K562 (cell line): Measurements from ENCODE around the gene RABGAP1. TPM values are rescaled to one million over a fixed set of nuclear protein-coding genes. Genes with fewer than 3 reads are reported as not detected.

Experiments used
- ATAC-seq: fragments of 200-7000 bp; cut with Tn5 transposase; 3 replicates; pipeline ENCODE4 v1.9.1; 2020; ENCODE audit warnings: moderate library complexity
- BruUV-seq: library from RNA; stranded (reverse); fragments of 400-500 nt; replicated peaks from 2 replicates; lab custom pipeline; 2021; lab: Mats Ljungman, UMichigan
- CTCF ChIA-PET: fragments of 300-600 bp; formaldehyde crosslinking; extraction: SDS; loops from one replicate; lab custom pipeline; 2021; ENCODE audit warnings: low intra/inter-chr PET ratio; lab: Yijun Ruan, JAX
- POLR2A ChIA-PET: fragments of 300-600, 350-650 bp; sonication (Branson Sonifier 250); formaldehyde crosslinking; extraction: SDS; loops from one replicate; lab custom pipeline; 2021; ENCODE audit warnings: antibody characterized with exemption, inconsistent platforms; lab: Yijun Ruan, JAX
- DNase-seq, 4 experiments: peaks; one replicate each; pipeline versions ENCODE4 v3.0.0 to v3.0.0-alpha.2; 2011 to 2018; ENCODE audit warnings: low spot score in 3 of 4, mixed read lengths in 3 of 4; ENCODE audit errors: extremely low read depth in 1 of 4
- FAIRE-seq: peaks from 2 replicates; lab custom pipeline; 2011; peaks lifted over from hg19 to GRCh38; lab: Jason Lieb, UNC
- H2AFZ ChIP-seq: 2 replicates; pipeline ENCODE4 v1.6.0; 2011; ENCODE audit warnings: low read depth, low read length, control low read depth, inconsistent platforms
- H3K27ac ChIP-seq: fragments of 200-600 bp; 3 replicates; pipeline ENCODE4 v1.8.0; 2011; ENCODE audit warnings: low read depth, mild to moderate bottlenecking, control low read depth, inconsistent platforms, low read length, moderate library complexity, mixed read lengths; ENCODE audit errors: extremely low read depth
- H3K27me3 ChIP-seq, 2 experiments: fragments of 300-600 bp in 1 of 2; 2 replicates in 1 of 2; 3 replicates in 1 of 2; pipeline versions ENCODE4 v1.6.0 to v1.8.0; 2011; ENCODE audit warnings: inconsistent platforms in 2 of 2, low read length in 2 of 2, mild to moderate bottlenecking in 1 of 2, mixed read lengths in 1 of 2, moderate library complexity in 1 of 2; ENCODE audit not compliant: control insufficient read depth in 2 of 2, insufficient read depth in 2 of 2
- H3K36me3 ChIP-seq: fragments of 300-600 bp; 3 replicates; pipeline ENCODE4 v1.8.0; 2011; ENCODE audit warnings: mild to moderate bottlenecking, low read length, inconsistent platforms; ENCODE audit not compliant: control insufficient read depth, insufficient read depth
- H3K4me1 ChIP-seq, 2 experiments: fragments of 200-600 bp in 1 of 2; replicated peaks in 1 of 2; 2 replicates in 1 of 2; 3 replicates in 1 of 2; pipeline versions ENCODE4 v1.5.1 to v1.8.0; 2011; ENCODE audit warnings: inconsistent platforms in 2 of 2, low read length in 2 of 2, mild to moderate bottlenecking in 1 of 2, mixed read lengths in 1 of 2, moderate library complexity in 1 of 2; ENCODE audit not compliant: control insufficient read depth in 2 of 2, insufficient read depth in 2 of 2
- H3K4me2 ChIP-seq: 2 replicates; pipeline ENCODE4 v1.6.1; 2011; ENCODE audit warnings: low read length, control low read depth, inconsistent platforms, mixed read lengths; ENCODE audit not compliant: insufficient read depth
- H3K4me3 ChIP-seq: fragments of 200-600 bp; sonication (generic), shearing (Covaris generic); 2 replicates; pipeline ENCODE4 v1.5.1; 2016; ENCODE audit warnings: control low read depth, inconsistent platforms
- H3K79me2 ChIP-seq: fragments of 200-600 bp; 3 replicates; pipeline ENCODE4 v1.8.0; 2011; ENCODE audit warnings: low read length, inconsistent platforms; ENCODE audit not compliant: control insufficient read depth, insufficient read depth
- H3K9ac ChIP-seq, 2 experiments: 2 replicates each; pipeline versions ENCODE4 v1.6.0 to v1.6.1; 2011; ENCODE audit warnings: low read depth in 2 of 2, low read length in 2 of 2, control low read depth in 1 of 2, inconsistent platforms in 1 of 2, mild to moderate bottlenecking in 1 of 2, mixed read lengths in 1 of 2; ENCODE audit not compliant: insufficient read depth in 1 of 2
- H3K9me1 ChIP-seq: one replicate; pipeline ENCODE4 v1.6.0; 2011; ENCODE audit warnings: inconsistent platforms, mild to moderate bottlenecking, low read length, moderate library complexity; ENCODE audit not compliant: control insufficient read depth, insufficient read depth
- H3K9me3 ChIP-seq: replicated peaks from 2 replicates; pipeline ENCODE4 v1.5.1; 2011; ENCODE audit warnings: low read depth, low read length, inconsistent platforms; ENCODE audit not compliant: control insufficient read depth, insufficient read depth
- H4K20me1 ChIP-seq: replicated peaks from 2 replicates; pipeline ENCODE4 v1.6.1; 2011; ENCODE audit warnings: low read length, inconsistent platforms, mixed read lengths; ENCODE audit not compliant: control insufficient read depth, insufficient read depth
- BRCA1 ChIP-seq, 2 experiments: fragments of 450-650 bp in 1 of 2; sonication (generic) in 1 of 2; formaldehyde crosslinking in 1 of 2; IDR thresholded peaks; 2 replicates each; pipeline versions ENCODE4 v1.5.0 to v1.6.1; 2017 to 2020; ENCODE audit warnings: mild to moderate bottlenecking in 1 of 2, missing genetic modification reagents in 1 of 2
- GTF2F1 ChIP-seq: IDR thresholded peaks from 2 replicates; pipeline ENCODE4 v1.6.1; 2011; ENCODE audit warnings: low read depth, low read length, improper control_type of control experiment
- HMG20B ChIP-seq: fragments of 250-450 bp; sonication (Bioruptor Pico); IDR thresholded peaks from 2 replicates; pipeline ENCODE4 v1.5.0; 2021; ENCODE audit warnings: mild to moderate bottlenecking
- ID3 ChIP-seq, 2 experiments: fragments of 250-450 bp in 1 of 2; fragments of 450-650 bp in 1 of 2; sonication (Bioruptor Pico) in 1 of 2; IDR thresholded peaks; 2 replicates each; pipeline versions ENCODE4 v1.6.1 to v1.8.0; 2016 to 2021; ENCODE audit warnings: mild to moderate bottlenecking in 2 of 2, moderate library complexity in 2 of 2, missing compliant biosample characterization in 1 of 2, missing genetic modification characterization in 1 of 2
- MXD1 ChIP-seq: fragments of 250-450 bp; sonication (Bioruptor Pico); IDR thresholded peaks from 2 replicates; pipeline ENCODE4 v1.8.0; 2021; ENCODE audit warnings: borderline replicate concordance, mild to moderate bottlenecking, moderate library complexity; ENCODE audit not compliant: poor library complexity, severe bottlenecking
- NR1H2 ChIP-seq: sonication (generic); formaldehyde crosslinking; IDR thresholded peaks from 2 replicates; pipeline ENCODE4 v1.4.0; 2020; ENCODE audit warnings: mild to moderate bottlenecking, missing genetic modification reagents
- RB1 ChIP-seq: fragments of 450-650 bp; IDR thresholded peaks from 2 replicates; pipeline ENCODE4 v1.6.1; 2017; ENCODE audit warnings: low read depth, mild to moderate bottlenecking
- RBM17 ChIP-seq: fragments of 200-400 bp; formaldehyde crosslinking; IDR thresholded peaks from 2 replicates; pipeline ENCODE4 v1.6.1; 2017; ENCODE audit warnings: low read depth, mild to moderate bottlenecking, low read length, borderline replicate concordance
- SAFB ChIP-seq: fragments of 200-400 bp; formaldehyde crosslinking; IDR thresholded peaks from 2 replicates; pipeline ENCODE4 v1.6.1; 2017; ENCODE audit warnings: low read depth, low read length, borderline replicate concordance
- SUPT5H ChIP-seq: fragments of 450-650 bp; IDR thresholded peaks from 2 replicates; pipeline ENCODE4 v1.6.1; 2016
- ZNF274 ChIP-seq: IDR thresholded peaks from 2 replicates; pipeline ENCODE4 v1.6.1; 2011; ENCODE audit warnings: low read depth, mild to moderate bottlenecking, low read length, moderate library complexity, borderline replicate concordance
- ZNF699 ChIP-seq: fragments of 250-450 bp; sonication (Bioruptor Pico); IDR thresholded peaks from 2 replicates; pipeline ENCODE4 v1.8.0; 2021; ENCODE audit warnings: mild to moderate bottlenecking, moderate library complexity; ENCODE audit not compliant: insufficient replicate concordance
- WGBS: fragments of 100-300 bp; shearing (Covaris generic); methylation state at CpG from one replicate; pipeline ENCODE4 v1.1.6; 2016; ENCODE audit warnings: low coverage, mixed read lengths; ENCODE audit not compliant: insufficient coverage; ENCODE audit errors: missing lambda C conversion rate; 5-methylcytosine and 5-hydroxymethylcytosine counted together
- in situ Hi-C: fragments of 300-500 bp; cut with MboI; formaldehyde crosslinking; loops from 4 replicates; pipeline ENCODE4 v1.15.0; 2018; ENCODE audit warnings: inconsistent platforms, mixed read lengths
- intact Hi-C: fragments of 100-400 bp; cut with micrococcal nuclease; formaldehyde crosslinking; loops from 2 replicates; pipeline ENCODE4 v1.14.2; 2022
- polyA plus RNA-seq, 8 experiments: library from polyadenylated mRNA; depleted of rRNA in 4 of 8; stranded (reverse) in 5 of 8; unstranded in 3 of 8; fragments of >200 nt; fragmentation: Nextera tagmentation in 2 of 8; fragmentation: Illumina TruSeq in 1 of 8; extraction: Ambion mirVana in 2 of 8; extraction: Trizol in 1 of 8; gene quantifications; 2 replicates each; pipeline versions ENCODE4 v1.2.1 to v1.2.3, GENCODE V29; 2011 to 2014; ENCODE audit warnings: inconsistent platforms in 1 of 8, missing spikeins in 1 of 8
- total RNA-seq, 7 experiments: library from RNA; depleted of rRNA in 6 of 7; stranded (reverse); fragments of >200 nt in 6 of 7; fragmentation: Illumina TruSeq in 2 of 7; extraction: Trizol in 2 of 7; gene quantifications; 2 replicates each; pipeline versions ENCODE4 v1.2.1 to v1.2.3, GENCODE V29; 2011 to 2021; ENCODE audit warnings: low replicate concordance in 1 of 7
- TF ChIP-seq, protein P1 (sequence below): fragments of 450-650 bp; IDR thresholded peaks from 2 replicates; pipeline ENCODE4 v1.6.1; 2016; ENCODE audit warnings: borderline replicate concordance

The RABGAP1 gene
- total and polyA plus RNA-seq, 9 of the 15 experiments (the other 6 are each of a cell fraction or from before 2014, with no cell fraction given): 1.5 to 22.7 (median 13.1) TPM

DNA sequence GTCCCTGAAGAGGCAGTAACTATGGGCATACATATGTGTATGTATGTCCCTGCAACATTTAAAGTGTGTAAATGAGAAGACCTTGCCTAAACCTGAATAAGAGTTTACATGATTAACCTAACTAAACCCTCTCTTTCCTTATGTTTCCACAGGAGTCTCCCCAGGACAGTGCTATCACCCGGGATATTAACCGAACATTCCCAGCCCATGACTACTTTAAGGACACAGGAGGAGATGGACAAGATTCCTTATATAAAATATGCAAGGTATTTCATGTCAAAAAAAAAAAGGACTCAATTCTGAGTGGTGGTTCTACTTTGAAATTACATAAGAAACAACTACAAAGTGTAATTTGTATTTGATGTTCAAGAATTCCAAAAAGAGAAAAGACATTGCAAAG lies 124.4 kb downstream of the RABGAP1 start:
- H3K9me1 ChIP-seq: no peaks in the 10 kb centered on the region
- no peaks in the 10 kb centered on the region for H3K9me3 ChIP-seq
- H3K4me3 ChIP-seq: no peak overlapping the region
- H3K79me2 ChIP-seq: no peaks in the 10 kb centered on the region
- ChIA-PET CTCF (no interaction called here), POLR2A (no interaction called here)
- ATAC-seq (no peak), DNase-seq (no peak)
- peaks cover 16% of the 10 kb centered on the region; the same call in 1 of the 3 replicates for H3K36me3 ChIP-seq
- H2AFZ ChIP-seq: no peak overlapping the region
- no peak overlapping the region for H3K9ac ChIP-seq
- 75% methylated on average over 2 of the region's 2 CpGs for WGBS
- H4K20me1 ChIP-seq: no peaks in the 10 kb centered on the region
- intact Hi-C loops: loop anchor here (10.0 kb wide), 1 partner anchor 600 kb away; no protein-coding TSS in a partner anchor
- in situ Hi-C loops: no loop called here
- H3K4me2 ChIP-seq: no peak overlapping the region
- H3K27ac ChIP-seq: no peak overlapping the region
- no peak for TF ChIP-seq HMG20B (CRISPR knock-in tag)
- TF ChIP-seq, protein P1, sequence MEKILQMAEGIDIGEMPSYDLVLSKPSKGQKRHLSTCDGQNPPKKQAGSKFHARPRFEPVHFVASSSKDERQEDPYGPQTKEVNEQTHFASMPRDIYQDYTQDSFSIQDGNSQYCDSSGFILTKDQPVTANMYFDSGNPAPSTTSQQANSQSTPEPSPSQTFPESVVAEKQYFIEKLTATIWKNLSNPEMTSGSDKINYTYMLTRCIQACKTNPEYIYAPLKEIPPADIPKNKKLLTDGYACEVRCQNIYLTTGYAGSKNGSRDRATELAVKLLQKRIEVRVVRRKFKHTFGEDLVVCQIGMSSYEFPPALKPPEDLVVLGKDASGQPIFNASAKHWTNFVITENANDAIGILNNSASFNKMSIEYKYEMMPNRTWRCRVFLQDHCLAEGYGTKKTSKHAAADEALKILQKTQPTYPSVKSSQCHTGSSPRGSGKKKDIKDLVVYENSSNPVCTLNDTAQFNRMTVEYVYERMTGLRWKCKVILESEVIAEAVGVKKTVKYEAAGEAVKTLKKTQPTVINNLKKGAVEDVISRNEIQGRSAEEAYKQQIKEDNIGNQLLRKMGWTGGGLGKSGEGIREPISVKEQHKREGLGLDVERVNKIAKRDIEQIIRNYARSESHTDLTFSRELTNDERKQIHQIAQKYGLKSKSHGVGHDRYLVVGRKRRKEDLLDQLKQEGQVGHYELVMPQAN: no peak
- TF ChIP-seq MXD1 (CRISPR knock-in tag): no peak
- TF ChIP-seq RB1: no peak
- no peak for TF ChIP-seq SUPT5H
- no peak for TF ChIP-seq RBM17
- TF ChIP-seq ID3 (CRISPR knock-in tag; IDR thresholded peaks at IDR 0.05): no peak
- TF ChIP-seq ID3 (tag; IDR thresholded peaks at IDR 0.05): no peak
- TF ChIP-seq BRCA1 (IDR thresholded peaks at IDR 0.05): no peak
- TF ChIP-seq BRCA1 (CRISPR knock-in tag; IDR thresholded peaks at IDR 0.05): no peak
- TF ChIP-seq SAFB: no peak
- TF ChIP-seq ZNF274: no peak
- TF ChIP-seq GTF2F1: no peak
- TF ChIP-seq NR1H2 (CRISPR knock-in tag): no peak
- TF ChIP-seq ZNF699 (CRISPR knock-in tag): no peak
- TF ChIP-seq, all 486 proteins: peak for 0
- no peak for FAIRE-seq
- BruUV-seq: no TSS peak
- H3K27me3 ChIP-seq: no peaks in the 10 kb centered on the region
- H3K4me1 ChIP-seq: no peaks in the 10 kb centered on the region
